ENCODE results near the gene SLC6A9. TPM values are rescaled to one million over a fixed set of nuclear protein-coding genes. Genes with fewer than 3 reads are reported as not detected.

Gene SLC6A9
- total RNA-seq, 1 donor from 2014 or later: 61.7 TPM

DNA sequence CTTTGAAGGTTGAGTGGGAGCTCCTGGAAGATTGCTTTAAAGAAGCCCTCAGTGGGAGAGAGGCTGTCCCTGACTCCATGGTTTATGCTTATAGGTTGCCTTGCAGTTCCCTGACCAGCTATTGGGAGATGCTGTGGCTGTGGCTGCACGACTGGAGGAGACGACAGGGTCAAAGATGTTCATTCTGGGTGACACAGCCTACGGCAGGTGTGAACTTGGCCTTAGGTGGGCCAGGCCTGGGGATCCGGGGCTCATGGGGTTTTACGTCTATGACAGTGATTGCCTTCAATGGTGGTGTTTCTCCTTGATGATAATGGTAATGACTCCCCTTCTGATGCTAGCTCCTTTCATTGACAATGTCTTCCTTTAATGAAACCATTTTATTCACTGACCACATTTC is 60.8 kb downstream of the SLC6A9 start:
- peaks cover 26% of the 10 kb centered on the region for H3K4me1 Mint-ChIP-seq (ENCODE audit: low read depth)
- no peaks in the 10 kb centered on the region for H3K27me3 Mint-ChIP-seq (ENCODE audit: low read depth)

GRCh38 chr1:43969746-43970466 is 61.4 kb downstream of the SLC6A9 start, which contains the start of gene DPH2:
TSS of gene DPH2 (plus strand) at chr1:43970010. CDS start at chr1:43970176, 166 bp downstream.
- Mint-ChIP-seq H3K4me3 (ENCODE audit: unreplicated experiment) (peak within 1 kb of the TSS; percentile 98), H3K4me1 (ENCODE audit: low read depth) (peaks cover 26% of the 10 kb centered on the region), H3K36me3 (ENCODE audit: low read depth) (peaks cover 9% of the 10 kb centered on the region), H3K9me3 (ENCODE audit: low read depth) (peaks cover 7% of the 10 kb centered on the region), H3K27ac (ENCODE audit: unreplicated experiment) (peak within 1 kb of the TSS; percentile 91), H3K27me3 (ENCODE audit: low read depth) (no peaks in the 10 kb centered on the region)
- DNase-seq (ENCODE audit: low spot score): no peak
- TF ChIP-seq, protein P1, sequence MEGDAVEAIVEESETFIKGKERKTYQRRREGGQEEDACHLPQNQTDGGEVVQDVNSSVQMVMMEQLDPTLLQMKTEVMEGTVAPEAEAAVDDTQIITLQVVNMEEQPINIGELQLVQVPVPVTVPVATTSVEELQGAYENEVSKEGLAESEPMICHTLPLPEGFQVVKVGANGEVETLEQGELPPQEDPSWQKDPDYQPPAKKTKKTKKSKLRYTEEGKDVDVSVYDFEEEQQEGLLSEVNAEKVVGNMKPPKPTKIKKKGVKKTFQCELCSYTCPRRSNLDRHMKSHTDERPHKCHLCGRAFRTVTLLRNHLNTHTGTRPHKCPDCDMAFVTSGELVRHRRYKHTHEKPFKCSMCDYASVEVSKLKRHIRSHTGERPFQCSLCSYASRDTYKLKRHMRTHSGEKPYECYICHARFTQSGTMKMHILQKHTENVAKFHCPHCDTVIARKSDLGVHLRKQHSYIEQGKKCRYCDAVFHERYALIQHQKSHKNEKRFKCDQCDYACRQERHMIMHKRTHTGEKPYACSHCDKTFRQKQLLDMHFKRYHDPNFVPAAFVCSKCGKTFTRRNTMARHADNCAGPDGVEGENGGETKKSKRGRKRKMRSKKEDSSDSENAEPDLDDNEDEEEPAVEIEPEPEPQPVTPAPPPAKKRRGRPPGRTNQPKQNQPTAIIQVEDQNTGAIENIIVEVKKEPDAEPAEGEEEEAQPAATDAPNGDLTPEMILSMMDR (IDR thresholded peaks at IDR 0.05): peak; percentile 37

More for the DNA sequence above, 60.8 kb downstream of the SLC6A9 start:
- peak overlapping the region; percentile 98 for H3K4me3 Mint-ChIP-seq (ENCODE audit: unreplicated experiment)
- H3K27ac Mint-ChIP-seq (ENCODE audit: unreplicated experiment): no peak overlapping the region
- H3K36me3 Mint-ChIP-seq (ENCODE audit: low read depth): peaks cover 9% of the 10 kb centered on the region
- TF ChIP-seq, protein P1 (IDR thresholded peaks at IDR 0.05): no peak
- H3K9me3 Mint-ChIP-seq (ENCODE audit: low read depth): peaks cover 7% of the 10 kb centered on the region
- no peak for DNase-seq (ENCODE audit: low spot score)

- Mint-ChIP-seq H3K27ac (ENCODE audit: unreplicated experiment) (peak overlapping the region; percentile 71), H3K27me3 (ENCODE audit: low read depth) (no peaks in the 10 kb centered on the region), H3K36me3 (ENCODE audit: low read depth) (peaks cover 9% of the 10 kb centered on the region), H3K4me3 (ENCODE audit: unreplicated experiment) (peak overlapping the region; percentile 98), H3K9me3 (ENCODE audit: low read depth) (peaks cover 7% of the 10 kb centered on the region), H3K4me1 (ENCODE audit: low read depth) (peaks cover 26% of the 10 kb centered on the region)
- no peak for DNase-seq (ENCODE audit: low spot score)
- TF ChIP-seq, protein P1 (IDR thresholded peaks at IDR 0.05): no peak
Observed at GRCh38 chr1:43969416-43969745, 61.9 kb downstream of the SLC6A9 start.

DNA sequence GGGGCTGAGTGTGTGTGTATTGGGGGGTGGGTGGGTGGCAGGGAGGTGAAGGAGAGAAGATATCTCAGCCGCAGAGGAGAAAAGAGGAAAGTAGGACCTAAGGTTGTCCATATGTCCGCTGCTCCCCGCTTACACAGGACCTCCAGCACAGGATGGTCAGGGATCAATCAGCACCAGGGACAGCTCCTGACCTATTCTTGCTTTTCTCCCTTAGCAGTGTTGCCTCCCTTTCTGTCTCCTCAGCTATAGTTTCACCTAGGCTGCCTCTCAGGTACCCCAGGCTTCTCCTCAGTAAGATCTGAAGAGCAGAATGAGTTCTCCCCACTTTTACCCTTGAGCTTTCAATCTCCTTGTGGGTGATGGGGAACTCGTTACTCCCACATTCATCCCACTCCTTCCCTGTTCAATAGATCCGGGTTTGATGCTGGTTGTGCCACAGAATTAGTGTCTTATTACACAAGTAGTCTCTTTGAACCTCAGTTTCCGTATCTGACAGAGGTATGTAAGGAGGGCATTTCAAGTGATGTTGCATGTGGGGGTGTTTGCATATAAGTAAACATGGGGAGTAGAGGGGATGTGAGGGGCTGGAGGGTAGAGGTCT is 62.8 kb downstream of the SLC6A9 start:
- no peaks in the 10 kb centered on the region for H3K27me3 Mint-ChIP-seq (ENCODE audit: low read depth)
- H3K4me1 Mint-ChIP-seq (ENCODE audit: low read depth): peaks cover 19% of the 10 kb centered on the region
- peaks cover 9% of the 10 kb centered on the region for H3K36me3 Mint-ChIP-seq (ENCODE audit: low read depth)
- TF ChIP-seq, protein P1 (IDR thresholded peaks at IDR 0.05): no peak
- no peak for DNase-seq (ENCODE audit: low spot score)
- no peak overlapping the region for H3K27ac Mint-ChIP-seq (ENCODE audit: unreplicated experiment)
- peaks cover 7% of the 10 kb centered on the region for H3K9me3 Mint-ChIP-seq (ENCODE audit: low read depth)
- no peak overlapping the region for H3K4me3 Mint-ChIP-seq (ENCODE audit: unreplicated experiment)

GRCh38 chr1:43965316-43965715 is 65.9 kb downstream of the SLC6A9 start:
- Mint-ChIP-seq H3K27ac (ENCODE audit: unreplicated experiment) (no peak overlapping the region), H3K4me1 (ENCODE audit: low read depth) (peaks cover 11% of the 10 kb centered on the region), H3K27me3 (ENCODE audit: low read depth) (no peaks in the 10 kb centered on the region), H3K9me3 (ENCODE audit: low read depth) (peaks cover 7% of the 10 kb centered on the region), H3K36me3 (ENCODE audit: low read depth) (peaks cover 18% of the 10 kb centered on the region), H3K4me3 (ENCODE audit: unreplicated experiment) (no peak overlapping the region)
- DNase-seq (ENCODE audit: low spot score): no peak
- TF ChIP-seq, protein P1 (IDR thresholded peaks at IDR 0.05): no peak
